A549 (cell line): ENCODE data around the gene SPATA16. TPM values are rescaled to one million over a fixed set of nuclear protein-coding genes. Genes with fewer than 3 reads are reported as not detected.
A peak's percentile ranks its signal among the peaks of the same experiment; 100 is the strongest.

ENCODE experiments used
- ATAC-seq, 2 experiments: fragments of 200-7000 bp in 1 of 2; fragments of >200 bp in 1 of 2; cut with Nextera tagmentation in 1 of 2; cut with Tn5 transposase in 1 of 2; 3 replicates each; pipeline versions ENCODE4 v1.8.0 to v1.9.1; 2018 to 2020; ENCODE audit warnings: mild to moderate bottlenecking in 1 of 2, moderate library complexity in 1 of 2
- CTCF ChIA-PET: fragments of 300-600 bp; sonication (Branson Sonifier 250); formaldehyde crosslinking; extraction: SDS; loops from one replicate; lab custom pipeline; 2021; ENCODE audit warnings: antibody characterized with exemption, inconsistent platforms; lab: Yijun Ruan, JAX
- POLR2A ChIA-PET: fragments of 350-600 bp; formaldehyde crosslinking; extraction: SDS; loops from one replicate; lab custom pipeline; 2021; ENCODE audit warnings: antibody characterized with exemption, inconsistent platforms; lab: Yijun Ruan, JAX
- DNase-seq, 2 experiments: peaks; one replicate each; pipeline versions ENCODE4 v3.0.0 to v3.0.0-alpha.2; 2011 to 2016; ENCODE audit warnings: low read depth in 1 of 2, low spot score in 1 of 2
- FAIRE-seq: peaks from 2 replicates; lab custom pipeline; 2011; peaks lifted over from hg19 to GRCh38; lab: Jason Lieb, UNC
- H3K27ac ChIP-seq, 2 experiments: fragments of >200 bp; sonication (Bioruptor Twin); formaldehyde crosslinking; 3 replicates each; pipeline ENCODE4 v1.5.1; 2016 to 2017
- H3K4me1 ChIP-seq: fragments of >200 bp; sonication (Bioruptor Twin); formaldehyde crosslinking; 3 replicates; pipeline ENCODE4 v1.6.1; 2016
- H3K4me2 ChIP-seq: fragments of >200 bp; sonication (Bioruptor Twin); formaldehyde crosslinking; 3 replicates; pipeline ENCODE4 v1.6.1; 2016
- H3K4me3 ChIP-seq: fragments of >200 bp; sonication (Bioruptor Twin); formaldehyde crosslinking; 3 replicates; pipeline ENCODE4 v1.5.1; 2016
- H3K9me3 ChIP-seq: fragments of >200 bp; sonication (Bioruptor Twin); formaldehyde crosslinking; 3 replicates; pipeline ENCODE4 v1.6.1; 2016
- BCL3 ChIP-seq: fragments of >200 bp; sonication (Bioruptor Twin); formaldehyde crosslinking; IDR thresholded peaks from 3 replicates; pipeline ENCODE4 v1.6.1; 2016
- BHLHE40 ChIP-seq: IDR thresholded peaks from 2 replicates; pipeline ENCODE4 v1.6.1; 2012; ENCODE audit warnings: low read depth, low read length, inconsistent platforms
- CTCF ChIP-seq: fragments of >200 bp; sonication (Bioruptor Twin); formaldehyde crosslinking; IDR thresholded peaks from 3 replicates; pipeline ENCODE4 v1.5.1; 2016
- EHMT2 ChIP-seq: fragments of 200-600 bp; sonication (generic); IDR thresholded peaks from 2 replicates; pipeline ENCODE4 v1.6.1; 2016; ENCODE audit warnings: antibody characterized with exemption, low read depth, mild to moderate bottlenecking, moderate library complexity
- FOSB ChIP-seq: fragments of 250-450 bp; sonication (Bioruptor Pico); IDR thresholded peaks from 2 replicates; pipeline ENCODE4 v1.5.0; 2020; ENCODE audit warnings: mild to moderate bottlenecking, moderate library complexity
- FOXS1 ChIP-seq: fragments of 250-450 bp; sonication (Bioruptor Pico); IDR thresholded peaks from 2 replicates; pipeline ENCODE4 v1.5.0; 2020; ENCODE audit warnings: mild to moderate bottlenecking, moderate library complexity
- HOXA7 ChIP-seq: fragments of 250-450 bp; sonication (Bioruptor Pico); IDR thresholded peaks from 2 replicates; pipeline ENCODE4 v1.5.0; 2020; ENCODE audit warnings: mild to moderate bottlenecking, moderate library complexity
- MAFK ChIP-seq: fragments of 450-650 bp; IDR thresholded peaks from 2 replicates; pipeline ENCODE4 v1.6.1; 2014; ENCODE audit not compliant: partially characterized antibody
- PBX3 ChIP-seq: IDR thresholded peaks from 2 replicates; pipeline ENCODE4 v1.6.1; 2012
- REST ChIP-seq: fragments of 200-600 bp; sonication (generic); IDR thresholded peaks from 2 replicates; pipeline ENCODE4 v1.6.1; 2016; ENCODE audit warnings: antibody characterized with exemption, mild to moderate bottlenecking, moderate library complexity
- SREBF2 ChIP-seq: fragments of 450-650 bp; IDR thresholded peaks from 2 replicates; pipeline ENCODE4 v1.6.1; 2014; ENCODE audit warnings: mild to moderate bottlenecking, moderate library complexity
- USF2 ChIP-seq: fragments of 450-650 bp; IDR thresholded peaks from 2 replicates; pipeline ENCODE4 v1.6.1; 2014; ENCODE audit warnings: antibody characterized with exemption
- ZFP36 ChIP-seq: fragments of 450-650 bp; IDR thresholded peaks from 2 replicates; pipeline ENCODE4 v1.6.1; 2014; ENCODE audit warnings: borderline replicate concordance; ENCODE audit not compliant: partially characterized antibody
- ZSCAN20 ChIP-seq: fragments of 250-450 bp; sonication (Bioruptor Pico); IDR thresholded peaks from 2 replicates; pipeline ENCODE4 v1.8.0; 2022; ENCODE audit warnings: mild to moderate bottlenecking, moderate library complexity
- WGBS: methylation state at CpG from one replicate; pipeline ENCODE4 v1.1.6; 2017; ENCODE audit errors: missing lambda C conversion rate; 5-methylcytosine and 5-hydroxymethylcytosine counted together
- polyA plus RNA-seq, 4 experiments: library from polyadenylated mRNA; depleted of rRNA in 3 of 4; stranded (reverse); fragments of >200 nt; fragmentation: RNase III in 1 of 4; extraction: RNeasy Plus Mini Kit Qiagen cat#74134 plus additional on column Dnase treatment in 1 of 4; gene quantifications; 2 replicates in 3 of 4; 3 replicates in 1 of 4; pipeline ENCODE4 v1.2.3, GENCODE V29; 2011 to 2017

The SPATA16 gene
- polyA plus RNA-seq, 2 of the 4 experiments (the other 2 are of a cell fraction): not detected

GRCh38 chr3:173135059-173135458, 6.0 kb downstream of the SPATA16 start:
- no peak for FAIRE-seq
- CTCF ChIA-PET: no interaction called here
- Histone ChIP-seq H3K9me3 (no peaks in the 10 kb centered on the region), H3K4me3 (no peak overlapping the region), H3K4me1 (no peaks in the 10 kb centered on the region), H3K4me2 (no peak overlapping the region), H3K27ac (no peak overlapping the region)
- POLR2A ChIA-PET: no interaction called here
- WGBS: 0% methylated on average over 2 of the region's 2 CpGs
- no peak for DNase-seq
- TF ChIP-seq ZSCAN20 (CRISPR knock-in tag): no peak
- no peak for TF ChIP-seq SREBF2
- no peak for TF ChIP-seq CTCF
- no peak for TF ChIP-seq HOXA7 (CRISPR knock-in tag)
- TF ChIP-seq USF2: no peak
- no peak for TF ChIP-seq REST
- TF ChIP-seq BCL3: no peak
- TF ChIP-seq BHLHE40: no peak
- no peak for TF ChIP-seq FOXS1
- ATAC-seq: no peak

- POLR2A ChIA-PET: no interaction called here
- DNase-seq: no peak
- H3K4me3 ChIP-seq: no peak overlapping the region
- TF ChIP-seq MAFK (peak; percentile 14), PBX3 (no peak)
- CTCF ChIA-PET: no interaction called here
- H3K9me3 ChIP-seq: no peaks in the 10 kb centered on the region
- H3K27ac ChIP-seq: no peak overlapping the region
- no peak for ATAC-seq
- WGBS: 46% methylated on average over 3 of the region's 3 CpGs
- H3K4me2 ChIP-seq: no peak overlapping the region
- no peak for FAIRE-seq
- no peaks in the 10 kb centered on the region for H3K4me1 ChIP-seq
These were observed 12.4 kb downstream of the SPATA16 start for GRCh38 chr3:173128633-173129032.

GRCh38 chr3:173111321-173111720, 29.7 kb downstream of the SPATA16 start:
- DNase-seq (no peak), FAIRE-seq (no peak), ATAC-seq (no peak)
- ChIA-PET CTCF (no interaction called here), POLR2A (no interaction called here)
- Histone ChIP-seq H3K4me2 (no peak overlapping the region), H3K4me1 (no peaks in the 10 kb centered on the region), H3K27ac (no peak overlapping the region), H3K4me3 (no peak overlapping the region), H3K9me3 (no peaks in the 10 kb centered on the region)
- no peak for TF ChIP-seq EHMT2
- no peak for TF ChIP-seq ZFP36
- TF ChIP-seq FOSB (CRISPR knock-in tag): no peak
- 5% methylated on average over 2 of the region's 2 CpGs for WGBS
